ENCODE results near the gene FANCF. TPM values are rescaled to one million over a fixed set of nuclear protein-coding genes. Genes with fewer than 3 reads are reported as not detected.

The FANCF gene
- total RNA-seq, 1 donor from 2014 or later = 20.1 TPM

DNA sequence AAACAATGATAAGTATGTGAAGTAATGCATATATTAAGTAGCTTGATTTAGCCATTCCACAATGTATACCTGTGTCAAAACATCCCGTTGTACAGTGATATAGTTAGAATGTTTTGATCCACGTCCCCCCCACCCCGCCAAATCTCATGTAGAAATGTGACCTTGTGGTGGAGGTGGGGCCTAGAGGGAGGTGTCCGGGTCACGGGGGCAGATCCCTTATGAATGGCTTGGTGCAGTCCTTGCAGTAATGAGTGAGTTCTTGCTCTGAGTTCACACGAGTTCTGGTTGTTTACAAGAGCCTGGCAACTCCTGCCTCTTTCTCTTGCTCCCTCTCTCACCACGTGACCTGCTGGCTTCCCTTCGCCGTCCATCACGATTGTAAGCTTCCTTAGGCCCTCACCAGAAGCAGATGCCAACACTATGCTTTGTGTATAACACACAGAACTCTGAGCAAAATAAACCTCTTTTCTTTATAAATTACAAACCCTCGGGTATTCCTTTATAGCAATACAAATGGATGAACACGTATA, 41.6 kb downstream of the FANCF start:
- no peaks in the 10 kb centered on the region for H3K36me3 Mint-ChIP-seq (ENCODE audit: low read depth)
- no peaks in the 10 kb centered on the region for H3K4me1 Mint-ChIP-seq
- H3K9me3 Mint-ChIP-seq = no peaks in the 10 kb centered on the region
- no peak overlapping the region for H3K4me3 Mint-ChIP-seq
- TF ChIP-seq, protein P1, sequence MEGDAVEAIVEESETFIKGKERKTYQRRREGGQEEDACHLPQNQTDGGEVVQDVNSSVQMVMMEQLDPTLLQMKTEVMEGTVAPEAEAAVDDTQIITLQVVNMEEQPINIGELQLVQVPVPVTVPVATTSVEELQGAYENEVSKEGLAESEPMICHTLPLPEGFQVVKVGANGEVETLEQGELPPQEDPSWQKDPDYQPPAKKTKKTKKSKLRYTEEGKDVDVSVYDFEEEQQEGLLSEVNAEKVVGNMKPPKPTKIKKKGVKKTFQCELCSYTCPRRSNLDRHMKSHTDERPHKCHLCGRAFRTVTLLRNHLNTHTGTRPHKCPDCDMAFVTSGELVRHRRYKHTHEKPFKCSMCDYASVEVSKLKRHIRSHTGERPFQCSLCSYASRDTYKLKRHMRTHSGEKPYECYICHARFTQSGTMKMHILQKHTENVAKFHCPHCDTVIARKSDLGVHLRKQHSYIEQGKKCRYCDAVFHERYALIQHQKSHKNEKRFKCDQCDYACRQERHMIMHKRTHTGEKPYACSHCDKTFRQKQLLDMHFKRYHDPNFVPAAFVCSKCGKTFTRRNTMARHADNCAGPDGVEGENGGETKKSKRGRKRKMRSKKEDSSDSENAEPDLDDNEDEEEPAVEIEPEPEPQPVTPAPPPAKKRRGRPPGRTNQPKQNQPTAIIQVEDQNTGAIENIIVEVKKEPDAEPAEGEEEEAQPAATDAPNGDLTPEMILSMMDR (conservative IDR thresholded peaks at IDR 0.05) = no peak
- no peak for DNase-seq (ENCODE audit: low read depth, low spot score)
- H3K27me3 Mint-ChIP-seq (ENCODE audit: low read depth) = no peaks in the 10 kb centered on the region
- no peak overlapping the region for H3K27ac Mint-ChIP-seq (ENCODE audit: unreplicated experiment)

DNA sequence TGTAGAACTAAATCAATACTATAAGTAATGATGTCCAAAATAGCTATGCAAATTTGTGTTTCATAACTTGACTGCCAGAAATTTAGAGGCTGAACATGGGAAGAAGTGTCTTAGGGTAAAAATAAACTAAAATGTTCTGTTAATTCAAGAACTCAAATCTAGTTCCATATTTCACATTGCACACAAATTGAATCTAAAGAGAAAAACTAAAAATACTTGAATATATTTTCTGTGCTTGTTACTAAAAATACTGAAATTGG, 43.5 kb downstream of the FANCF start:
- TF ChIP-seq, protein P1 (conservative IDR thresholded peaks at IDR 0.05) = no peak
- H3K27ac Mint-ChIP-seq (ENCODE audit: unreplicated experiment) = no peak overlapping the region
- H3K4me3 Mint-ChIP-seq = no peak overlapping the region
- DNase-seq (ENCODE audit: low read depth, low spot score) = no peak
- H3K9me3 Mint-ChIP-seq = no peaks in the 10 kb centered on the region
- H3K27me3 Mint-ChIP-seq (ENCODE audit: low read depth) = no peaks in the 10 kb centered on the region
- no peaks in the 10 kb centered on the region for H3K4me1 Mint-ChIP-seq
- H3K36me3 Mint-ChIP-seq (ENCODE audit: low read depth) = no peaks in the 10 kb centered on the region

DNA sequence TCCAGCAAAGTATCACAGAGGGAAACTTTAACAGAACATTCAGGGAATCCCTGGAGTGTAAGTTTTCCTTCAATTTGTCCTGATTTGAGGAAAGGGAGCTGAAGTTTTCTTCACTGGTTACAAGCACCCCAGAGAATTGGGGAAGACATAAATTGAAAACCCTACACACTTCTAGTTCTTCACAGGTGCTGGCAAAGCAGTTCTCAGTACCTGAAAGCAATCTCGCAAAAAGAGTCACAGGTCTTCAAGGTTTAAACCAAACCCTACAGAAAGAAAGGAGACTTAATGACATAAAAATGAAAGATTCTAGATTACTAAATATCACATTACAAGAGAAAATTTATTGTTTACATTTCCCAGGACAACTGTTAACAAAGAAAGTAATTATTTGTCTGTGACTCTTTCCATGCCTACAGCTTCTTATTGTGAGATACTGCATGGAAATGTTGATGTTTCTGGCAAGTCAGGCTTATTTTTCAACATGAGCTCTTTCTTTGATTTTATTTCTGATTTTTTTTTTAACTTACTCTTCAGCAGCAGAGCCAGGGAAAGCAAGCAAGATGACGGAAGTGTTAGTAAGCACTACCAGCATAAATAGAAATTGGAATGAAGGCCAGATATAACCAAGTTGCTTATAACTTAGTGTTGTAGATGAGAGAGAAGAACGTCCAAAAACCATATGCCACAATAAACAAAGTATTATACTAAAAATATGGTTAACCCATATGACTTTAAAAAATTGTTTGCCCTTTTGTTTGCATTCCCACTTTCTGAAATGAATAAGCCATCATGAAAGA, 44.1 kb downstream of the FANCF start:
- no peaks in the 10 kb centered on the region for H3K36me3 Mint-ChIP-seq (ENCODE audit: low read depth)
- H3K27me3 Mint-ChIP-seq (ENCODE audit: low read depth) = no peaks in the 10 kb centered on the region
- no peak overlapping the region for H3K4me3 Mint-ChIP-seq

GRCh38 chr11:22577854-22578253, 47.8 kb downstream of the FANCF start:
- Mint-ChIP-seq H3K27ac (ENCODE audit: unreplicated experiment) (no peak overlapping the region), H3K9me3 (no peaks in the 10 kb centered on the region), H3K4me1 (no peaks in the 10 kb centered on the region), H3K27me3 (ENCODE audit: low read depth) (no peaks in the 10 kb centered on the region), H3K4me3 (no peak overlapping the region), H3K36me3 (ENCODE audit: low read depth) (no peaks in the 10 kb centered on the region)
- DNase-seq (ENCODE audit: low read depth, low spot score) = no peak
- TF ChIP-seq, protein P1 (conservative IDR thresholded peaks at IDR 0.05) = no peak

More for the DNA sequence above, 44.1 kb downstream of the FANCF start:
- H3K9me3 Mint-ChIP-seq = no peaks in the 10 kb centered on the region
- DNase-seq (ENCODE audit: low read depth, low spot score) = no peak
- H3K4me1 Mint-ChIP-seq = no peaks in the 10 kb centered on the region
- TF ChIP-seq, protein P1 (conservative IDR thresholded peaks at IDR 0.05) = no peak
- no peak overlapping the region for H3K27ac Mint-ChIP-seq (ENCODE audit: unreplicated experiment)

Other genes starting within 250 kb of the FANCF start
- gene GAS2, start 40.8 kb upstream of the FANCF start, total RNA-seq = 3.3 and 3.4 TPM in 2 replicates
- gene SVIP, start 204.0 kb upstream of the FANCF start, total RNA-seq = 32.5 and 36.7 TPM in 2 replicates
- gene CCDC179, start 234.7 kb upstream of the FANCF start, total RNA-seq = not detected in 2 replicates

All from neural crest cell (in vitro differentiated cells).